ENCODE data around the gene OBSCN.

DNA sequence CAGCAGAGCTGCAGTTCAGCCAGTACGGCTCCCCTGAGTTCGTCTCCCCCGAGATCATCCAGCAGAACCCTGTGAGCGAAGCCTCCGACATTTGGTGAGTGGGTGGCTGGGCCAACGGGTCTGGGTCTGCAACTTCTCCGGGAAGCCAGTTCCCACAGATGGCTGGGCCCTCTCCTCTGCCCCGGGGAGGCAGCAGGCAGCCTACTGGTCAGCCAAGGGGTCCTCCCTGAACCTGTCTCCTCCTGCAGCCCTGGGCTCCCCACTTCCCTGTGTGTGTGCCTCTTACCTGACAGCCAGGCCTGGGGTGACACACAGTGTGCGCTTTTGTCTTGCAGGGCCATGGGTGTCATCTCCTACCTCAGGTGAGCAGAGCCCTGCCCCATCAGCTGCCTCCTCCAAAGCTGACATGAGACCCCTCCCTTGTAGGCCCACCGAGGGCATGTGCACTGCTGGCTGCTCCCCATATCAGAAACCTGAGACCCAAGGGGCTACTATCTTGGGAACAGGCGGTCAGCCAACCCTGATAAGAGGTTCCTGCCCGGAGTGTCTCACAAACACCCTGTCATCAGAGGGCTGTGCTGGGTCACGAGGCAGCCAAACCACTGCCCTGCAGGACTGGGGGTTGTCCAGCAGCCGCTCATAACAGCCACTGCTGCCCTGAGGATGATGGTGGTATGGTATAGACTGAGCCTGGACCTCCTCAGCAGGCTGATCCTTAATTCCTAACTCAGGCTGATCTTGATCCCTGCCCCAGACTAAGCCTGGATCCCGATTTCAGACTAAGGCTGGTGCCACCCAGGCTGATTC lies 161.2 kb downstream of the OBSCN start:
- TF ChIP-seq SUZ12 (IDR thresholded peaks at IDR 0.05), result no peak
- TF ChIP-seq TARDBP (IDR thresholded peaks at IDR 0.05), result no peak
- TF ChIP-seq FOXM1 (IDR thresholded peaks at IDR 0.05; ENCODE audit: borderline replicate concordance), result no peak
- TF ChIP-seq SP1 (IDR thresholded peaks at IDR 0.05), result no peak
- no peak for TF ChIP-seq ELF4 (IDR thresholded peaks at IDR 0.05)

Measured in HEK293T (cell line).